GM12801 (cell line): Measurements from ENCODE around the gene SPACA6.

Source experiments
- CTCF ChIP-seq: IDR thresholded peaks from one replicate; pipeline ENCODE4 v1.5.1; 2011; ENCODE audit warnings: control low read depth; ENCODE audit not compliant: insufficient read length; ENCODE audit errors: extremely low read depth

Gene SPACA6

GRCh38 chr19:51743405-51743804, 50.3 kb downstream of the SPACA6 start:
- no peak for TF ChIP-seq CTCF

- no peak for TF ChIP-seq CTCF
Measured at GRCh38 chr19:51746731-51747130, 53.6 kb downstream of the SPACA6 start.

DNA sequence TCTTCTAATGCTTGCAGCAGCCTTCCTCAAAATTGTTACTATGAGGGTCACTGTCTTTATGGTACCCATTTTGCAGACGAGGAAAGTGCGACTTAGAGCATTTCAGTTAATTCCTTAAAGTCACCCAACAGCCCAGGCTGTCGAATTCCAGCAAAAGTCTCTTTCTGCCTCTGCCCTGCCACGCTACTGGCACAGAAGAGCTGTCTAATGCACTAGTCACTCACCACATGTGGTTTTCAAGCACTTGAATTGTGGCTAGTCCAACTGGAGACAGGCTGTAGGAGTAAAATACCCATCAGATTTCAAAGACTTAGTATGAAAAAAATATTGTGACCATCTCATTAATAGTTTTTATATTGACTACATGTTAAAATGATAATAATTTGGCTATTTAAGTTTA, 56.8 kb downstream of the SPACA6 start:
- TF ChIP-seq CTCF: no peak

- TF ChIP-seq CTCF: no peak
Measured at GRCh38 chr19:51750400-51751094, 57.4 kb downstream of the SPACA6 start.

DNA sequence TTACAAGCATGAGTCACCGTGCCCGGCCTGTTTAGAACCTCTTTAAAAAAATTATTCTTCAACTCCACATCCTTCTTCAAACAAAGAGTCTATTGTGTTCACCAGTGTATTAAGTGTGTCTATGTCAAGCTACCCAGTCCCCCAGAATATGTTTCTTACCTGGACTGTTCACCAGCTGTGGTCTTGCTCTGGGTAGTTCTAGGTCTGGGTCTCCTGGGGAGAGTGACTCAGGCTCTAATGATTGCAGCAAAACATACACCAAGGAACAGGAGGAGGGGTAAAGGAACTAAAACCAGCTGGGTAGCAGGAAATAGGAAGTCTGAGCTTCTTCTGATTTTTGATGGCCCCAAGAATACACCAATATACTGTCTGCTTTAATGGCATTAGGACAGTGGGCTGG, 58.5 kb downstream of the SPACA6 start, which contains the start of gene FPR1:
Gene FPR1 (minus strand): TSS at position 224 of the 400 bp plus-strand sequence. CDS start 4,884 bp downstream, outside the sequence.
- TF ChIP-seq CTCF: no peak

- TF ChIP-seq CTCF: no peak
Measured at GRCh38 chr19:51754109-51754508, 61.0 kb downstream of the SPACA6 start.

GRCh38 chr19:51754770-51755169, 61.6 kb downstream of the SPACA6 start:
- TF ChIP-seq CTCF: no peak
